Right cardiac atrium (tissue), 5 donors: ENCODE measurements around the gene KSR2. TPM values are rescaled to one million over a fixed set of nuclear protein-coding genes. Genes with fewer than 3 reads are reported as not detected.
A peak's percentile ranks its signal among the peaks of the same experiment; 100 is the strongest.

Source experiments
- ATAC-seq, 2 donors: fragments of 200-7000 bp; cut with Tn5 transposase; one replicate each; pipeline versions ENCODE4 v1.8.0 to v1.9.1; 2020; ENCODE audit warnings: moderate library complexity in 2 of 2, mild to moderate bottlenecking in 1 of 2
- DNase-seq, 3 donors: peaks; one replicate each; pipeline ENCODE4 v3.0.0-alpha.2; 2020
- H3K27ac ChIP-seq: one replicate; pipeline ENCODE4 v1.5.1; 2013; ENCODE audit warnings: mild to moderate bottlenecking, low read length, control low read depth, moderate library complexity
- H3K27me3 ChIP-seq: one replicate; pipeline ENCODE4 v1.6.1; 2013; ENCODE audit not compliant: control insufficient read depth, insufficient read depth
- H3K4me1 ChIP-seq: one replicate; pipeline ENCODE4 v1.6.1; 2013; ENCODE audit warnings: low read length; ENCODE audit not compliant: control insufficient read depth, insufficient read depth
- H3K4me3 ChIP-seq: one replicate; pipeline ENCODE4 v1.5.1; 2013; ENCODE audit warnings: low read length, control low read depth
- H3K9me3 ChIP-seq: one replicate; pipeline ENCODE4 v1.6.1; 2013; ENCODE audit warnings: low read length; ENCODE audit not compliant: control insufficient read depth
- WGBS: extraction: QIAGEN DNeasy Blood & Tissue Kit; methylation state at CpG from one replicate; pipeline ENCODE4 v1.1.7; 2013; 5-methylcytosine and 5-hydroxymethylcytosine counted together
- intact Hi-C, 4 donors: fragments of 100-400 bp; cut with DNase I; formaldehyde crosslinking; loops; one replicate each; pipeline versions ENCODE4 v1.11.0 to v1.14.0; 2022 to 2023
- polyA plus RNA-seq: library from polyadenylated mRNA; stranded (reverse); fragments of 200-250 nt; gene quantifications from one replicate; pipeline ENCODE4 v1.2.3, GENCODE V29; 2013
- total RNA-seq, 4 donors: library from RNA; stranded (reverse); fragmentation: NEBNext Ultra II Directional; extraction: Animal tissue kit (Norgen Biotek cat#: 25700); gene quantifications; one replicate each; pipeline ENCODE4 v1.2.1, GENCODE V29; 2021
- donor health status: healthy with polysubstance abuse.
- donor health status: DM: no; HTN: yes; CAD: no.
- donor health status: DM: no; HTN: no; CAD: no.
- donor health status: DM: no; HTN: yes; CAD: no; lungs with severe emphysema.
- donor health status: DM: yes; HTN: yes; CAD: no.

KSR2 gene
- total and polyA plus RNA-seq, 5 donors, result 0.02 to 0.37 (median 0.03) TPM

- peak; percentile 67 to 88 (median 86) for DNase-seq
- Histone ChIP-seq H3K4me1 (no peaks in the 10 kb centered on the region), H3K27me3 (no peaks in the 10 kb centered on the region), H3K4me3 (no peak overlapping the region), H3K27ac (no peak overlapping the region), H3K9me3 (no peaks in the 10 kb centered on the region)
- peak; percentile 51 to 69 for ATAC-seq
- intact Hi-C loops, result loop anchor here (5.0 kb wide), 5 partner anchors 165 to 625 kb away; partner anchors contain the start of gene NOS1 (in 1 of the 4)
- WGBS, result 6% methylated on average over 22 of the region's 22 CpGs
Measured at GRCh38 chr12:117836999-117837736, 131.6 kb downstream of the KSR2 start.

GRCh38 chr12:117836476-117836875 lies 132.3 kb downstream of the KSR2 start:
- WGBS, result 69% methylated on average over 9 of the region's 9 CpGs
- ATAC-seq, result no peak
- DNase-seq, result no peak
- intact Hi-C loops, result loop anchor here (5.0 kb wide), 5 partner anchors 164 to 624 kb away; partner anchors contain the start of gene NOS1 (in 1 of the 4)
- Histone ChIP-seq H3K27me3 (no peaks in the 10 kb centered on the region), H3K4me1 (no peaks in the 10 kb centered on the region), H3K4me3 (no peak overlapping the region), H3K27ac (no peak overlapping the region), H3K9me3 (no peaks in the 10 kb centered on the region)

GRCh38 chr12:117835156-117835555 lies 133.6 kb downstream of the KSR2 start:
- WGBS, result 62% methylated on average over 7 of the region's 7 CpGs
- H3K27me3 ChIP-seq, result no peaks in the 10 kb centered on the region
- ATAC-seq (no peak), DNase-seq (no peak)
- H3K4me3 ChIP-seq, result no peak overlapping the region
- no peaks in the 10 kb centered on the region for H3K9me3 ChIP-seq
- intact Hi-C loops, result loop anchor here (5.0 kb wide), 5 partner anchors 163 to 623 kb away; partner anchors contain the start of gene NOS1 (in 1 of the 4)
- H3K4me1 ChIP-seq, result no peaks in the 10 kb centered on the region
- H3K27ac ChIP-seq, result no peak overlapping the region

- Histone ChIP-seq H3K9me3 (peaks cover 5% of the 10 kb centered on the region), H3K4me1 (no peaks in the 10 kb centered on the region), H3K4me3 (no peak overlapping the region), H3K27ac (no peak overlapping the region), H3K27me3 (no peaks in the 10 kb centered on the region)
- 74% methylated on average over 13 of the region's 13 CpGs for WGBS
- DNase-seq (no peak), ATAC-seq (no peak)
- intact Hi-C loops, result no loop called here
Measured at GRCh38 chr12:117832459-117833457, 136.0 kb downstream of the KSR2 start.

- 79% methylated on average over 5 of the region's 5 CpGs for WGBS
- peaks cover 5% of the 10 kb centered on the region for H3K9me3 ChIP-seq
- H3K27ac ChIP-seq, result no peak overlapping the region
- no peaks in the 10 kb centered on the region for H3K4me1 ChIP-seq
- no peak for ATAC-seq
- intact Hi-C loops, result no loop called here
- H3K4me3 ChIP-seq, result no peak overlapping the region
- DNase-seq, result no peak
- no peaks in the 10 kb centered on the region for H3K27me3 ChIP-seq
Measured at GRCh38 chr12:117830471-117830870, 138.3 kb downstream of the KSR2 start.

- Histone ChIP-seq H3K27me3 (no peaks in the 10 kb centered on the region), H3K9me3 (peaks cover 5% of the 10 kb centered on the region), H3K4me3 (no peak overlapping the region), H3K27ac (no peak overlapping the region), H3K4me1 (no peaks in the 10 kb centered on the region)
- ATAC-seq (no peak), DNase-seq (no peak)
- intact Hi-C loops, result no loop called here
- WGBS, result 89% methylated on average over 2 of the region's 2 CpGs
Measured at GRCh38 chr12:117829108-117829507, 139.7 kb downstream of the KSR2 start.

GRCh38 chr12:117827660-117828059 lies 141.1 kb downstream of the KSR2 start:
- Histone ChIP-seq H3K4me3 (no peak overlapping the region), H3K27ac (no peak overlapping the region), H3K9me3 (peaks cover 5% of the 10 kb centered on the region), H3K4me1 (no peaks in the 10 kb centered on the region), H3K27me3 (no peaks in the 10 kb centered on the region)
- intact Hi-C loops, result no loop called here
- no peak for DNase-seq
- WGBS, result 84% methylated on average over 2 of the region's 2 CpGs
- ATAC-seq, result no peak

- H3K27ac ChIP-seq, result no peak overlapping the region
- intact Hi-C loops, result no loop called here
- no peaks in the 10 kb centered on the region for H3K4me1 ChIP-seq
- H3K9me3 ChIP-seq, result peaks cover 5% of the 10 kb centered on the region
- ATAC-seq (no peak), DNase-seq (no peak)
- no peak overlapping the region for H3K4me3 ChIP-seq
- 91% methylated on average over 3 of the region's 3 CpGs for whole genome bisulfite sequencing
- no peaks in the 10 kb centered on the region for H3K27me3 ChIP-seq
Measured at GRCh38 chr12:117825827-117826226, 143.0 kb downstream of the KSR2 start.

- WGBS, result 76% methylated on average over 6 of the region's 6 CpGs
- Histone ChIP-seq H3K27me3 (no peaks in the 10 kb centered on the region), H3K9me3 (no peaks in the 10 kb centered on the region), H3K4me3 (no peak overlapping the region), H3K4me1 (no peaks in the 10 kb centered on the region), H3K27ac (no peak overlapping the region)
- no peak for ATAC-seq
- intact Hi-C loops, result no loop called here
- DNase-seq, result no peak
Measured at GRCh38 chr12:117821480-117822175, 147.2 kb downstream of the KSR2 start.

- Histone ChIP-seq H3K27ac (no peak overlapping the region), H3K4me3 (no peak overlapping the region), H3K9me3 (no peaks in the 10 kb centered on the region), H3K27me3 (no peaks in the 10 kb centered on the region), H3K4me1 (no peaks in the 10 kb centered on the region)
- no peak for ATAC-seq
- intact Hi-C loops, result no loop called here
- WGBS, result 57% methylated on average over 12 of the region's 12 CpGs
- DNase-seq, result no peak
Measured at GRCh38 chr12:117820216-117820907, 148.4 kb downstream of the KSR2 start.
